Astrocyte of the cerebellum (primary cell): Measurements from ENCODE around the gene ZNF526.

Experiments
- DNase-seq: peaks from one replicate; pipeline ENCODE4 v3.0.0-alpha.2; 2011; ENCODE audit warnings: low read depth
- H3K4me3 ChIP-seq: 2 replicates; pipeline ENCODE4 v1.5.1; 2011; ENCODE audit warnings: mild to moderate bottlenecking, low read depth, low read length, moderate library complexity
- in situ Hi-C: cut with HindIII; loops from 2 replicates; pipeline ENCODE4 v1.10.0; 2017; ENCODE audit warnings: low sequenced_read_pairs
- TF ChIP-seq, protein P1 (sequence below): IDR thresholded peaks from 2 replicates; pipeline ENCODE4 v1.5.1; 2012; ENCODE audit warnings: low read length, low read depth, moderate library complexity, mild to moderate bottlenecking; ENCODE audit errors: missing control alignments

Gene ZNF526

DNA sequence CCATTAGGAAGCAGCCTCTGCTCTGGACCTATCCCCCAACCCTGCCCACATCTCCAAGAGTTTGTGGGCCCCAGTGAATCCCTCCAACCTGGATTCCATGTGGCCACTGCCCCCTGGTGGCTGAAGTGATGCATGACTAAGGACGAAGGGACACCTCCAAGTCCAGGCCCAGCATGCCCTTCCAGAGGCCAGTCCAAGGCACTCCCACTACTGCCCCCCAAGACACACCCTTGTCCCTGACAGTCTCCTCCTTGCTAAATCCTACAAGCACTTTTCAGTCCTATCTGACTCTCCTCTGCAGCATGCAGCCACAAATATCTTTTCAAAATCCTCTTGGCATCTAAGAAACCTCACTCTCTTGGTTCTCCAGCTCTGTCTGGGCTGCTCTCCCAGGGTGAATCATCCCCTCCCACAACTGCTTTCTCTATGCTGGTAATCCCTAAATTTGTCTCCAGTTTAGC lies 35.7 kb upstream of the ZNF526 start:
- DNase-seq: peak; percentile 49
- TF ChIP-seq, protein P1, sequence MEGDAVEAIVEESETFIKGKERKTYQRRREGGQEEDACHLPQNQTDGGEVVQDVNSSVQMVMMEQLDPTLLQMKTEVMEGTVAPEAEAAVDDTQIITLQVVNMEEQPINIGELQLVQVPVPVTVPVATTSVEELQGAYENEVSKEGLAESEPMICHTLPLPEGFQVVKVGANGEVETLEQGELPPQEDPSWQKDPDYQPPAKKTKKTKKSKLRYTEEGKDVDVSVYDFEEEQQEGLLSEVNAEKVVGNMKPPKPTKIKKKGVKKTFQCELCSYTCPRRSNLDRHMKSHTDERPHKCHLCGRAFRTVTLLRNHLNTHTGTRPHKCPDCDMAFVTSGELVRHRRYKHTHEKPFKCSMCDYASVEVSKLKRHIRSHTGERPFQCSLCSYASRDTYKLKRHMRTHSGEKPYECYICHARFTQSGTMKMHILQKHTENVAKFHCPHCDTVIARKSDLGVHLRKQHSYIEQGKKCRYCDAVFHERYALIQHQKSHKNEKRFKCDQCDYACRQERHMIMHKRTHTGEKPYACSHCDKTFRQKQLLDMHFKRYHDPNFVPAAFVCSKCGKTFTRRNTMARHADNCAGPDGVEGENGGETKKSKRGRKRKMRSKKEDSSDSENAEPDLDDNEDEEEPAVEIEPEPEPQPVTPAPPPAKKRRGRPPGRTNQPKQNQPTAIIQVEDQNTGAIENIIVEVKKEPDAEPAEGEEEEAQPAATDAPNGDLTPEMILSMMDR: peak; percentile 94
- in situ Hi-C loops: no loop called here
- H3K4me3 ChIP-seq: no peak overlapping the region

DNA sequence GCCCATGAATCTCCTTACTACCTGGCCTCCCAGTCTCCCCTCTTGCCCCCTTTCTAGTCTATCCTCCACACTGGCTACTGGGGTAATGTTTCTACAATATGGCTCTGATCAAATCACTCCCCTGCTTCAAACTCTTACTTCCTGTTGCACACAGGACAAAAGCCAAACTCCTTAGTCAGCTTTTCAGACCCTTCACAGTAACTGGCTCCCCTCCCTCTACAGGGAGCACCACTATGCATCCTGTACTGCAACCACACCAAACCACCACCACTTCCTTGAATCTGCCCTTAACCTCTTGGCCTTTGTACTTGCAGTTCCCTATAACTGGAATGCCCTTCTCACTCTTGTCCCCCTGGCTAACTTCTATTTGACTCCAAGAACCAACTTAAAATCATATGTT lies 34.8 kb upstream of the ZNF526 start:
- no peak for DNase-seq

DNA sequence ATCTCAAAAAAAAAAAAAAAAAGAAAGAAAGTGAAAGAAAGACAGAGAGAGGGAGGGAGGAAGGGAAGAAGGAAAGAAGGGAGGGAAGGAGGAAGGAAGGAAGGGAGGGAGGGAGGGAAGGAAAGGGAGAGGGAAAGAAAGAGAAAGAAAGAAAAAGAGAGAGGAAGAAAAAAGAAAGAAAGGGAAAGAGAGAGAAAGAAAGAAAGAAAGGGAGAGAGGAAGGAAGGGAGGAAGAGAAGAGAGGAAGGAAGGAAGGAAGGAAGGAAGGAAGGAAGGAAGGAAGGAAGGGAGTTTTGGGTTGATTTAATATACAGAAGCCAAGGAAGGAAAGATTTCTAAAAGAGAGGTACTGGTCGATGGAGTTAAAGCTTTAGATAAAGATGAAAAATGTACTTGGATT lies 31.4 kb upstream of the ZNF526 start:
- in situ Hi-C loops: no loop called here
- no peak for DNase-seq
- H3K4me3 ChIP-seq: no peak overlapping the region
- TF ChIP-seq, protein P1: no peak

More for the DNA sequence above, 34.8 kb upstream of the ZNF526 start:
- no peak overlapping the region for H3K4me3 ChIP-seq
- TF ChIP-seq, protein P1: no peak
- in situ Hi-C loops: no loop called here

DNA sequence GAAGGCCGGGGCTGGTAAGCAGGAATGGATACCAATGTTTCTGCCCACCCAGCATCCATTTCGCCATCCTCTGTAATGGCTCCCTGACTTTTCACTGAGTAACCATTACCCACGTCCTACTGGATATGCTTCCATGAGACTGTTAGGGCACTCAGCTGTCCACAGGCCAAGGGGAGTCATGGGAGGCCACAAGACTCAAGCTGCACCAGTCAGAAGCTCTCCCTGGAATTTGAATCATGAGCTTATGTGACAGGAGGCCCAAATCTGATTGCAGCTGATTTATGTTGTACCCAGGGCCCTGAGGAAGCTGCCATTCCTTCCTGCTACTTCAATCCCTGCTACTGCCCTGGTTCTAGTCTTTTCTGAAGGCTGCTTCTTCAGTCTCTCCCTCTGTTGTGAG lies 31.0 kb upstream of the ZNF526 start:
- TF ChIP-seq, protein P1: no peak
- no peak overlapping the region for H3K4me3 ChIP-seq
- in situ Hi-C loops: no loop called here
- no peak for DNase-seq

DNA sequence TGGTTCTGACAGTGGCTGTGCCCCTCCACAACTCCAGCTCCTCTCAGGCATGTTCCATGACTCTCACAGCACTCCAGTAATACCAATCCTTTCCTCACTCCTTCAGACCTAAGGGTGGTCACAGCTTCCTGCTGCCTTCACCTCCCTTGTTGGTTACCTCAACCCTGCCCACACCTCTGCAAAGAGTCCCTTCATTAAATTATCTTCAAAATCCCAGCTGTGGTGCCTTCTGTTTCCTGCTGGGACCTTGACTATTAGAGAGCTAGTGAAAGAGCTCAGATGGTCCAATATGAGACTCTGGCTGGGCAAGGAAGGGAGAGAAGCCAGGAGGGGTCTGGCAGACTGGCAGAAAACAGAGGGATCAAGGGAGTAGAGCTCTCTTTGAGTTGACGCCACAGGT lies 28.8 kb upstream of the ZNF526 start:
- no peak for DNase-seq
- H3K4me3 ChIP-seq: no peak overlapping the region
- in situ Hi-C loops: no loop called here
- TF ChIP-seq, protein P1: no peak

DNA sequence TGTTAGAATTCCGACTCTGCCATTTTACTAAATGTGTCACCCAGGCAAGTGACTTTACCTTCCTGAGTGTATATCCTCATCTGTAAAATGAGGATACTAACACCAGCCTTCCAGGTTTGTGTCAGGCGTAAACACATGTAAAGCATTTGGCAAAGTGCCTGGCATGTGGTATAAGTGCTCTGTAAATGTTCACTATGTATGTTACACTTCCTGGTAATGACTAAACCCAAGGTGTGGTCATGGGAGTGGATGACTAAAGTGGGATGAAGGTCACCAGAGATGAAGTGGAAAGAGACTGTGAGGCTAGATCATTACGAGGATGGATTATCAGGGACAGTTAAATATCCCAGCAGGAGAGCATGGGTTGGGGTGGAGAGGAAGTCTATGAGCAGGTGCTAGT lies 28.3 kb upstream of the ZNF526 start:
- TF ChIP-seq, protein P1: no peak
- no peak for DNase-seq
- in situ Hi-C loops: no loop called here
- no peak overlapping the region for H3K4me3 ChIP-seq

DNA sequence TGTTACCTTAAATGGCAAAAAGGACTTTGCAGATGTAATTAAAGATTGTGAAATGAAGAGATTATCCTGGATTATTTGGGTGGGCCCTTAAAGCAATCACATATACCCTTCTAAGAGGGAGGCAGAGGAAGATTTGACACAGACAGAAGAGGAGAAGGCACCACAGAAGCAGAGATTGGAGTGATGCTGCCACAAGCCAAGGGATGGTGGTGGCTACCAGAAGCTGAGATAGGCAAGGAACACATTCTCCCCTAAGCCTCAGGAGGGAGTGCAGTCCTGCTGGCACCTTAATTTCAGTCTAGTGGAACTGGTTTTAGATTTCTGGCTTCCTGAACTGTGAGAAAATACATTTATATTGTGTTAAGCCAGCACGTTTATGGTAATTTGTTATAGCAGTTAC lies 26.8 kb upstream of the ZNF526 start:
- DNase-seq: no peak
- H3K4me3 ChIP-seq: no peak overlapping the region
- in situ Hi-C loops: no loop called here
- TF ChIP-seq, protein P1: no peak
